Stimulated activated CD8-positive, alpha-beta memory T cell treated with anti-CD3 and anti-CD28 coated beads, Interleukin-4, amount 100 ng/mL, for 48 hours (primary cell): Measurements from ENCODE around the gene FBXO7.
A peak's percentile ranks its signal among the peaks of the same experiment; 100 is the strongest.

ENCODE experiments used
- DNase-seq: peaks from one replicate; pipeline ENCODE4 v3.0.0-alpha.2; 2020

Gene FBXO7

DNA sequence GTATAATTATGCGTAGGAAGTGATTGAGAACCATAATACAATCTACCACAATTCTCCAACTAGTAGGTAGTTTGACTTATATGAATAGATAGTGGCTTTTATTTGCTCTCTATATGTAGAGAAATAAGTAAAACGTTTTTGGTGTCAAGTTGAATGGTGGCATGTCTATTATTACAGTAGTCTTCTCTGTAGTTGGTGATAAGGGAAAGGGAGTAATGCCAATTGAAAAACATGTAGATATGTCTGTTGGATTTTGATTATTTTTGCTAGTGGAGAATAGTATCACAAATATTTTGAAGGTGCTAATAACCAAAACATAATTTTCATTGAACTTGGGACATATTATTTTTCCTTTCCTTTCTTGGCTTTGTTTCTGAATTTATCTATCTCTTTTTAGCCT lies 17.5 kb downstream of the FBXO7 start:
- no peak for DNase-seq

GRCh38 chr22:32493551-32493950 lies 18.9 kb downstream of the FBXO7 start:
- no peak for DNase-seq

GRCh38 chr22:32494971-32495370 lies 20.4 kb downstream of the FBXO7 start:
- no peak for DNase-seq

DNA sequence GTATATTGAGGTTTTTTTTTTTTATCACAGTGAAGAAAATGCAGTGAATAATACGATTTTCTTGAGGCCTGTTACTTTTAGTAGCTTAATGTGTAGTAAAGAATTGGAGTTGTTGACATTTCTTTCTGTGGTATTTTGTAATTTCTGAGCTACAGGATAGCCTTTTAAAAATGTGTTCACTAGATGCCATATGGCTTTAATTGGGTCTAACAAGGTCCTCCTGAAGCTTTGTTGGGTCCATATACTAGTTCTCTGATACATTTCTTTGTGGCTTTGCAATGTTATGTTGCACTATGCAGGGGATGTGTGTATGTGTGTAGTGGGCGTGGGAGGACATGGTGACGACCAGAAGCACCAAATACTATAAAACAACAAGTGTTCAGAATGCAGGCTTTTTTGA lies 25.1 kb downstream of the FBXO7 start:
- DNase-seq = no peak

DNA sequence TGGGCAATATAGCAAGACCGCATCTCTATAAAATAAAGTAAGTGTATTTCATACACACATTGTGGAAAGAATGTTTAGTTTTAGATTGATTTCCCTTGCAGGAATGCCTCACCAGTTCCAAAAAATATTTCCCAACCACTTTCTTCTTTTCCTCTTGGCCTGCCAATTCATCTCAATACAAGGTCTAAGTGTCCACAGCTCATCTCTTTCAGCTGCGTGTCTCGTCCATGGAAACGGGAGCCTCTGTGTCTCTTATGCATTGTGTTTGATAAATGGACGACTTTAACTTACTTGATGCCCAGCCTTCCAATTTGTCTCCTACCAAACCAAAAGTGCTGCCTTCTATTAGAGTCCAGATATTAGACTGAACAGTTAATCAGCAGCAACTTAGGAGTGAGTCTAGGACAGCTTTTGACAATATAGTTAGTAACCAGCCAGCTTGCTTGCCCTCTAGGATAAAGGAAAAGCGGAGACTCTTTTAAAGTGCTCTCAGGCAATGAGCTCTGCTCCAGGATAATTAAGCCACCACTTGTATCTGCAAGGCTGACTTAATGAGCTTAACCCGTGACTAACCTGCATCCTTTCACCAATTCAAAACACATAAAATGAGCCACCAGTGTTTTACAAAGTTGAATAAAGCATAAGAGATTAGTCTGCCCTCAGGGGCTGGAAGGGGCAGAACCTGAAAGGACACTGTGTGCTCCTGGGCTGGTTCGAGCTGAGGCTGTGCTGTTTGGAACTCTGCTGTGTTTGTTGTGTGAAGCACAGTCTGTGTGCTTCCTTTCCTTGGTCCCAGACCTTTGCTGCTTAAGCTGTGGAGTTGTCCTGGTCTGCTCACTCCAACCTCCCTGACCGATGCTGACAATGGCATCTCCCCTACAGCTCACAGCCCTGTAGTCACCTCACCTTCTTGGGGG lies 27.5 kb downstream of the FBXO7 start:
- no peak for DNase-seq

GRCh38 chr22:32509045-32509444 lies 34.4 kb downstream of the FBXO7 start:
- no peak for DNase-seq

DNA sequence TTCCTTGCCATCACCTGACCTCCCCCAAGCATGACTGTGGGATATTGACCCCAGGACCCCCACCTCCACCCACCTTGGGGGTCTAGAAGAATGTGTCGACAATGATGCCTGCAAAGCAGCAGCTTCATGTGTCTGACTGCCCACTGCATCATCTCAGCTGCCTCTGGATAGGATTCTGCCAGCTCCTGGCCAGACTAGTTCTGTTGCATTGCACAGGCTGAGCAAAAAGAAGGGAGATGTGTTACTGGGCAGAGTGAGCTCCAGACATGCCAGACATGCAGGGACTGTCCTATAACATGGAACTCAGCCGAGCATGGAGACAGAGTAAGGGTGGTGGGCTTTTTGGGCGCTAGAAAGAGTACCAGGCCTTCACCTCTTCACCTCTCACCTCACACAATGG lies 36.7 kb downstream of the FBXO7 start:
- no peak for DNase-seq

GRCh38 chr22:32511776-32512175 lies 37.2 kb downstream of the FBXO7 start:
- DNase-seq = no peak

GRCh38 chr22:32512267-32512982 lies 37.8 kb downstream of the FBXO7 start:
- DNase-seq = no peak

GRCh38 chr22:32515084-32515483 lies 40.5 kb downstream of the FBXO7 start:
- DNase-seq = no peak

DNA sequence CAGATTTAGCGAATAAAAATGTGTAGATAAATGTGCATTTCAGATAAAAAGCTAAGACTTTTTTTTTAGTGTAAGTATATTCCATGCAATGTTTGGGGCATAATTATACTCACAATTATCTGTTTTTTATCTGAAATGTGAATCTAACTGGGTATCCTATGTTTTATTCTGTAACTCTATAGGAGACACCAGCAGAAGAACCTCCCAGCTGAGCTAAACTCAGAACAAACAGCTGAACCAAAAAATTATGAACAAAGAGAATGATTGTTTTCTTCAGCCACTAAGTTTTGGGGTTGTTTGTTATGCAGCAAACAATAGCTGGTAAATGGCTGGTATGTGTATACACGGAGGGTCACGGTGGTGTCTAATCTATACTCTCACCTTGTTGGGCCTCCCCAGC lies 42.9 kb downstream of the FBXO7 start:
- no peak for DNase-seq

DNA sequence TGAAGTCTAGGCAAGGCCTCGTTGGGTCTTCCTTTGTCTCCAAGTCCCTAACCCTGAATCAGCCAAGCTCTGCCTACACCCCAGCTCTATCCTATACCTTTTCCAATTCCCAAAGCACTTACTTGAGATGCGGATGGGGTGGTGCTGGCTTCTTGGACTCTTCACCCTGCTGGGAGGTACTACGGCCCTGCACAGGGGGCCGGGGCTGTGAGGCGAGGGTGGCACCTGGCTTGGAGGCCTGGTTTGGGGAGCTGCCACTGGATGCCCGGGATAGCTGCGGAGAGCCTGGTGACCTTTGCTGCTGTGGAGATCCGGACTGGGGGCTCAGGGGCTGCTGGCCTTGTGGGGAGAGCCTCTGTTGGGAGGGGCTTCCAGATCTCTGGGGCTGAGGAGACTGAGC lies 43.3 kb downstream of the FBXO7 start:
- DNase-seq = no peak

GRCh38 chr22:32518381-32518780 lies 43.8 kb downstream of the FBXO7 start:
- DNase-seq = no peak

DNA sequence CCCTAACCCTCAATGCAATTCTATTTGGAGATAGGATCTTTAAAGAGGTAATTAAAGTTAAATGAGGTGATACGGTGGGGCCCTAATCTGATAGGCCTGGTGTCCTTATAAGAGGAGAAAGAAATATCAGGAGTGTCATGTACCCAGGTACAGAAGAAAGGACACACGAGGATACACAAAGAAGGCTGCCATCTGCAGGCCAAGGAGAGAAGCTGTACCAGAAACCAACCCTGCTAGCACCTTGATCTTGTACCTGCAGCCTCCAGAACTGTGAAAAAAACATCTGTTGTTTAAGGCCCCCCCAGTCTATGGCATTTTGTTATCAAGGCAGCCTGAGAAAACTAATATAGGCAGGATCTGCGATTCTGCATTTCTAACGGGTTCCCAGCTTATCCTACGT lies 44.2 kb downstream of the FBXO7 start:
- DNase-seq = no peak

DNA sequence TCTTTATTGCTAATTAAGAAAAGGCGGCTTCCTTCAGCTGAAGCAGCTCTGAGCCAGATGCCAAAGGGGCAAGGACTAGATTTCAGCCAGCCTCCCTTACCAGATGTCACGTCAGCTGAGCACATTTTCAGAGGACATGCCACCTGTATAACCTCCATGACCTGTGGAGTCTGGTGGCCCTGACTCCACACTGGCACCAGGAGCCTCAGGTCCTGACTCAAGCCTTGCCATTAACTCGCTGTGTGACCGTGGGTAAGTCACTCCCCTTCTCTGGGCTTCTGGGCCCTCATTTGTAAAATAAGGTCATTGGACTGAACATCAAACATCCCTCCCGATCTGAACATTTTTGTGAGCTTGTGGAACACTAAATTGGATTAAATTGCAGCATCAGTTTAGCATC lies 46.0 kb downstream of the FBXO7 start:
- no peak for DNase-seq

DNA sequence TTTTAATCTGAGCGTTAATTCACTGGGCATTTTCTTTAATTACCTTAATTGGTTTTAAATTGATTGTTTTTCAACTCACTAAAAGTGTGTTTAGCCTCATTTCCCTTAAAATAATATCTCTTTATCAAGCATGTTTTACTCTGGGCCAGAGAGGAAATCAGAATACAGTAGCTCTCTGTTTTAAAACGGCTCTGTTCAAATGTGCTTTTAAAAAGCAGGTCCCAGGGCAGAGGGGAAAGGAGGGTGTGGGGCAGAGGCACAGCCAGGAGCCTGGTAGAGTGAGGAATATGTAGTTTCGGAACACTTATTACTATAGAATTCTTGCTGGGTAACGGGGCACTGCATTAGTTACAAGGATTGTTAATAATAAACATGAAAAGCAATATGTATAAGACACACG lies 47.6 kb downstream of the FBXO7 start:
- no peak for DNase-seq

DNA sequence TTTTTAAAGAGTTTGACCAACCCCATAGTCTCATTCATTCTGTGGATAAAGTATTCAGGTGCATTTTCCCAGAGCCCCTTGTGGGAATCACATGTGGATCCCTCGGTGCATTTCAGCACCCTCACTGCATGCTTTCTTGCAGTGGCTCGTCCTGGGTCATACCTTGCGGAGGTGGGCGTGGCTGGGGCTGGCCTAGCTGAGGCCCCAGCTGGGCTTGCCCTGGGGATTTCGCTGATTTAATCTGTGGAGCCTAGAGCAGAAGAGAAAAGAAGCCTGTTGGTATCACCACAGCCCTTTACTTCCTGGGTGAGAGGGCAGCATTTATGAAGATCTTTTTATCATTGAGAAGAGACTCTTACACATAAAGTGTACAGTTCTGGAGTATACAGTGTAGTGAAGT lies 53.1 kb downstream of the FBXO7 start:
- no peak for DNase-seq

DNA sequence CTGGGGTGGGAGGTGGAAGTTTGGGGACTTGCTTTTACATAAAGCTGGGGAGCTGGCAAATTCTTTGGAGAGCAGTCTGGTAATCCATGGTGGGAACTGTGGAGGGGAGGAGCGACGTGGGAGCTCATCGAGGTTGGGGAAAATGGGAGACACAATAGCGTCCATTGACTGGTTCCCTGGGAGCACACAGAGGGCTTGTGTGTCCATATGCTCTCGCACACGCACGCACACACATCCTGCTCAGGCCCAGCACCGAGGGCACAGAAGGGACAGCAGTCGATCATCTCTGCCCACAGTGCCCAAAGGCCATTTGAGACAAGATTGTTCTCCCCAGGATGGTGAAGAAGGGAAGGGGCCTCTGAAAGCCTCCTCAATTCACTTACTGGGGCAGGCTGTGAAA lies 53.7 kb downstream of the FBXO7 start:
- no peak for DNase-seq

DNA sequence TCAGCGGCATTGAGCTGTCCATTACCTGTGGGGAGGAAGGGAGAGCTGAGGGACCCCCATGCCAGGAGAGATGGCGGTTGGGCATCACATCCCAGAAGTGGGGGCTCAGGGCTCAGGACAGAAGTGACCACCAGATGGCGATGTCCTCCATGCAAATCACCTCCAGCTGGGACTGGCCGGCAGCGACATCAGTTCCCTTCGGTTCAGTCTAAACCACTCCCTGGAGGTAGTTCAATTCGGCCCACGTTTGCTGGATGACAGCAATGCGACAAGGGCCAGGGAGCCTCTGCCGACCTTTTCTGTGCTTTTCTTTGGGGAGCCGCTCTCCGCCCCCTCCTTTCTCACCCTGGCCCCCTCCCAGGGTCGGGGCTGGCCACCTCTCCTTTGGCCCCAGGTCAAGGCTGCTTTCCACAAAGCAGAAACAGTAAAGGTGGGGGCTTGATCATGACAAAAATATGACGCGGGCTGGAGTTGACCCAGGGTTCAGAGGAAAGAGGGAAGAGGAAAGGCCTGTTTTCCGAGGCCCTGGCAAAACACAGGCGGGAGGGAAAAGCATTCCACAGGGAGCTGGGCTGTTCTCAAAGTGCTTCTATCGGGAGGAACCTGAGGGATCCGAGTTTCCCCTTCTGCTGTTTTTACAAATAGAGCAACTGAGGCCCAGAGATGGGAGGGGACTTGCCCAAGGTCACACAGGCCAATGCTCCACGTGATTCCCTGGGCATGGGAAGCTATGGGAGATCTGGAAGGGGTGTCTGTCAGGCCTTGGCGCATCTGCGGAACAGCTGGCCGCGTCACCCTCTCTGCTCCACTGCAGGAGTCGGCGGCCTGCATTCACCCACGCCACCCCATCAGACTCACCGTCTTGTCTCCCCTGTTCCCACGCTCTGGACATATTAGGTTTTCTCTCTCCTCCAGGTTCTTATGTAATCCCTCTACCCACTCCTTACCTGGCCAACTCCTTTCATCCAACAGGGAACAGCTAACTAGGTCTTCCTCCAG lies 54.7 kb downstream of the FBXO7 start:
- DNase-seq = peak; percentile 80

DNA sequence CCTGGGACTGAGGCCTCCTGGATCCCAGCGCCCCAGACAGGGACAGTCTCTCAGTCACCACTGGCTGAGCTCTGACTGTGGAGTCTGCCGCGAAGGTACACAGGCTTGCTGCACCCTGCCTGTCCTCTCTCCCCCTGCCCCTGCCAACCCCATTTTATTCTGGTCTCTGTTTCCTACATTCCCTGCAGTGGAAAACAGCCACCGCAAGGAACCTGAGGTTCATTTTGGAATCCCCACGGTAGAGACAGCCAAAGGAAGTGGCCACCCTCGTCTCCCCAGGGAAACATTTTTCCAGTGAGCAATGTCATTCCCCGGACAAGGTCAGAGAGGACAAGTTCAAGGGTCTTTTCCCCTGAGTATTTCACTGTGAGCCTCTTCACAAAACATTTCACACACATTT lies 56.6 kb downstream of the FBXO7 start:
- no peak for DNase-seq

GRCh38 chr22:32531931-32532819 lies 57.6 kb downstream of the FBXO7 start:
- DNase-seq = no peak

DNA sequence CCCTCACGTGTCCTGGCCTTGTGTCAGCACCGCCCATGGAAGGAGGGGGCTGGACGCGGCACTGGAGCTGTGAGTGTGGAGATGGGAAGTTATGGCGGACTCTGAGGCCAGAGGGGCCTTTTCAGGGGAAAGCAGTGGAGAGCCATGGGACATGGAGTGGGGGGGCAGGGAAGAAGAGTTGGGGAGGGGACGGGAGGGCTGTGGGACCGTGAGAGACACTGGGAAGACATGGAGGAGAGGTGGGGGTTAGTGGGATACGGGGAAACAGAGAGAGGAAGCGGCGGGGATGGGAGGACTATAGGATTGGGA lies 58.2 kb downstream of the FBXO7 start:
- no peak for DNase-seq
